Activated T-cell treated with anti-CD3 and anti-CD28 coated beads, Interleukin-2, amount 50 U/mL, for 1 hour (primary cell): Measurements from ENCODE around the gene SAFB.
A peak's percentile ranks its signal among the peaks of the same experiment; 100 is the strongest.
"Not testable (repeated sequence)": the region's sequence is repeated elsewhere in the genome, so short reads cannot be mapped to it uniquely, and the experiment has no call there.

Source experiments
- DNase-seq: peaks from one replicate; pipeline ENCODE4 v3.0.0-alpha.2; 2020

The SAFB gene

GRCh38 chr19:5687360-5688198 is 64.7 kb downstream of the SAFB start:
- no peak for DNase-seq

DNA sequence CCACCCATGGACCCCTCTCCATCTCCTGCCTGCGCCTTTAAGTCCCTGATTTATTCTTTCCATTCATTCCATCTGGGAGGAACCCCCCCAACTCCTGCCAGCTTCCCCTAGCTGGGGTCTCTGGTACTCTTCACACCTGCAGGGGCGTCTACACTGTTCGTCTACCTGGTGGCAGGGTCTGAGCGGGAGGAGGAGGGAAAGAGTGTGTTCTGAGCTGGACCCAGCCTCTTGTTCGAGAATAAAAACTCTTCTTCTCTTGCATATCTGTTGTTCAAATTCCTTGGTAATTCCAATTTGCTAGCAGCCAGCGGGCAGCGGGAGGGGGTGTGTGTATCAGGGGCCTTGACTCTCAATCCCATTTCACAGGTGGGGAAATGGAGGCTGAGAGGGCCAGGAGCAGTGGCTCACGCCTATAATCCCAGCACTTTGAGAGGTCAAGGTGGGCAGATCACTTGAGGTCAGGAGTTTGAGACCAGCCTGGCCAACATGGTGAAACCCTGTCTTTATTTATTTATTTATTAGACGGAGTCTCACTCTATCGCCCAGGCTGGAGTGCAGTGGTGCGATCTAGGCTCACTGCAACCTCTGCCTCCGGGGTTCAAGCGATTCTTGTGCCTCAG is 65.5 kb downstream of the SAFB start:
- DNase-seq, result not testable (repeated sequence)

- DNase-seq, result peak; percentile 100
Measured at GRCh38 chr19:5690125-5690954, 67.5 kb downstream of the SAFB start, which contains the start of gene RPL36. Gene RPL36, plus strand, starts transcription at chr19:5690295. Its CDS starts 213 bp downstream, at chr19:5690508.

- peak; percentile 57 for DNase-seq
Measured at GRCh38 chr19:5690955-5691821, 68.3 kb downstream of the SAFB start.

- no peak for DNase-seq
Measured at GRCh38 chr19:5691822-5692722, 69.2 kb downstream of the SAFB start.

- no peak for DNase-seq
Measured at GRCh38 chr19:5692723-5693194, 69.9 kb downstream of the SAFB start.

DNA sequence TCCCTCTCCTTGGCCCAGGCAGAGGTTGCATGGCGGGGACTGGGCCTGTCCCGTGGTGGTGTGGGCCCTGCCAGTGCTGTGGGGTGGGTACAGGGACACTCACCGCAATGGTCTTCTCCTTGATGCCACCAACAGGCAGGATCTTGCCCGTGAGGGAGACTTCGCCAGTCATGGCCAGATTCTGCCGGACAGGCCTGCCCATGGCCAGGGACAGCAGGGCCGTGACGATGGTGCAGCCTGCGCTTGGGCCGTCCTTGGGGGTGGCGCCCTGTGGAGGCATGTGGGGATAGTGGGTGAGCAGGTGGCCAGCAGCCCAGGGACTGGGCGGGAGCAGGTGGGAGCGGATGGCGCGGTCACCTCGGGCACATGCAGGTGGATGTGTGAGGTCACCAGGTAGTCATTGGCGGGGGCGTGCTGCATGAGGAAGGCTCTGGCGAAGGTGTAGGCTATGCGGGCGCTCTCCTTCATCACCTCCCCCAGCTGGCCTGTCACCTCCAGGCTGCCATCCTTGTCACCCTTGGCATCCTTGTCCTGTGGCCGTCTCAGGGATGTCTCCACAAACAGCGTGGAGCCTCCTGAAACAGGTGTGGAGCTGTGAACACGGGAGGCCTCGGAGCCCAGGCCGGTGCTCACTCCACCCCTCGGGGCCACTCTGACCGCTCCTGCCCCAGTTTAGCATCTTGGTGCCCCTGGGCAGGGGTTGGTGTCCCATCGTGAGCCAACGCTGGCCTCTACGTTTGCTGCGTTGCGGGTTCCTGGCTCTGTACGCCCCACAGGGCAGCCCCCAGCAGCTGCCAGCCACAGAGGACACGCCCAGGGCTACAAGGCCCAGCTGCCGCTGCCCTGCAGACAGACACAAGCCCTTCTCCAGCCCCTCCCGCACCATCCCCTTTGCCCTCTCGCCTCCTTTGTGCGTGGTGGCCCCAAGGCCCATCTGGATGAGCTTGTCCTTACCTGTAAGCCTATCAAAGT is 70.6 kb downstream of the SAFB start:
- DNase-seq, result no peak

GRCh38 chr19:5694167-5694955 is 71.5 kb downstream of the SAFB start:
- DNase-seq, result no peak

DNA sequence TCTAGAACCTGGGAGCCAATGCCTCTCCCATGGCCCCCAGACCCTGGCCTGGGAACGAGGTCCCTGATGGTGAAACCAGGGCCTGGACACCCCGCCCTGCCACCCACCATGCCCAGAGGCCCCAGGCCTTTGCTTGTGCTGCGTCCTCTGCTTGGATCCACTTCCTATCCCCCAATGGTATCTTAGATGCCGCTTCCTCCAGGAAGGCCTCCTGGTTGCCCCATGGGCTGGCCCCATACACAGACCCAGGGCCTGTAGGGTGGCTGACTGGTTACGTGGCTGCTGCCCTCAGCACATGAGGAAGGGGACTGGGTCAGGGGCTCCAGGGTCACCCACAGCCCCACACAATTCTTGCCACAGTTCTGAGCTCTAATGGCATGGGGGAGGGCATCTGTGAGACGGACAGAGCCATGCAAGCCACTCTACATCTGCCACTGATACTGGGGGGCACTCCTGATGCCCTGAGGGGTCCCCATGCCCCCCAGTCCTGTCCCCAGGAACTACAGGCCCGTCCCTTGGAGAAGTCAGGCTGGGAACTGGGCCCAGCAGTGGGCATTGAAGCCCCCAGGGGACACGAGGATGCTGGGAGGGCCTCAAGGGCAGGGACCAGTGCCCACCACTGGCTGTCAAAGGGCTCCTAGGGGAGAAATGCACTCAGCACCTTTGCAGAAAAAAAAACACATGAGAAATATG is 72.2 kb downstream of the SAFB start:
- DNase-seq, result no peak

DNA sequence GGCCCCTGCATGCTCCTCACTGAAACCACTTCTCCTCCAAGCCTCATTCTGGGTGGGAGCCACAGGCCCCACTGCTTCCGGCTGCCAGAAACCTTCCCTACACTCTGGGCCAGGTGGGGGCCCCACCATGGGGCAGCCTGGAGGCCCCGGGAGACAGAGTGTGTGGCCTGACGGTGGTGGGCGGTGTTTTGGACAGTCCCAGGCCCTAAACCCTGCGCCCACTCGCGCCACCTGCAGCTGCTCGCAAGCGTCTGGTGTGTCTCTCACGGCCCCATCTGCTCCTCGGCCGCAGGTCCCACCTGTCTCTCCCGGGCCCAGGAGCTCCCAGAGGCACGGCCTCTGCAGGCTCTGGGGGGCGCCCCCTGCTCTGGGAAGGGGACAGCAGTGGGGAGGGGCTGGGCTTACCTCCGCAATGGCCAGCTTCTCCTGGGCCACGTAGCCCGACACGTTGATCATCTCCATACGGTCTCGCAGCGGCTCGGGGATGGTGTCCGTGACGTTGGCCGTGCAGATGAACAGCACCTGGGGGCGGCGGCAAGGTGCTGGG is 72.8 kb downstream of the SAFB start:
- no peak for DNase-seq

GRCh38 chr19:5696196-5697021 is 73.5 kb downstream of the SAFB start:
- DNase-seq, result no peak

DNA sequence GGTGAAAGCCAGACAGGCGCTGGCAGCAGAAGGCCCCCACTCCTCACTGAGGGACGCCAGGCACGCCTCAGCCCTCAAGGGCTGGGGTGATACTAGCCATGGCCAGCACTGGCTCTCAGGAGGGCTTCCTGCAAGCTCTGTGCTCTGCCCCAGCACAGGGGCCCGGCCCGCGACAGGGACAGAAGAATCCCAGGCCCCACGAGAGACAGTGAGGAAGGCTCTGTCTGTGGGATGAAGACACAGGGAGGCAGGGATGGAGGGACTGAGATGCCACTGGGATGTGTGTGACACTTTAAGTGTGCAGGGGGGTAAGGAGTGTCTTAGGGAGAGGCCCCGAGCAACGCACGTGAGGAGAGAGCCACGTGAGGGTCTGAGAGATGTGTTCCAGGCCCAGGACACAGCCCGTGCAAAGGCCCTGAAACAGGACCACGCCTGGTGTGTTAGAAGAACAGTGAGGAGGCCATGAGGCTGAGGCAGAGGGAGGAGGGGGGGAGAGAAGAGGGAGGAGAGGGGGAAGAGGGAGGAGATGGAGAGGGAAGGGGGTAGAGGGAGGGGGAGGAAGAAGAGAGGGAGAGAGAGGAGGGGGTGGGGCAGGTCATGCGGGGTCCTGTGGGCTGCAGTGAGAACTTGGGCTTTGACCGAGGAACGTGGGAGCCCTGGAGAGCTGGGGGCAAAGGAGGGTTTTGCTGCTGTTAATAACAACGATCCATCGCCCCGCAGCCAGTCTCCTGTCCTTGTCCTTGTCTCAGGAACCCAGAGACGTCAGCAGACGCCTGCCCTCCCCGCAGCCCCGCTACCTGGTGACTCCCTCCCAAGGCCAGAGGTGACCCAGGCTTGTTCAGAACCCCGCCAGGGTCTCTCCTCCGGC is 74.4 kb downstream of the SAFB start:
- DNase-seq, result no peak

DNA sequence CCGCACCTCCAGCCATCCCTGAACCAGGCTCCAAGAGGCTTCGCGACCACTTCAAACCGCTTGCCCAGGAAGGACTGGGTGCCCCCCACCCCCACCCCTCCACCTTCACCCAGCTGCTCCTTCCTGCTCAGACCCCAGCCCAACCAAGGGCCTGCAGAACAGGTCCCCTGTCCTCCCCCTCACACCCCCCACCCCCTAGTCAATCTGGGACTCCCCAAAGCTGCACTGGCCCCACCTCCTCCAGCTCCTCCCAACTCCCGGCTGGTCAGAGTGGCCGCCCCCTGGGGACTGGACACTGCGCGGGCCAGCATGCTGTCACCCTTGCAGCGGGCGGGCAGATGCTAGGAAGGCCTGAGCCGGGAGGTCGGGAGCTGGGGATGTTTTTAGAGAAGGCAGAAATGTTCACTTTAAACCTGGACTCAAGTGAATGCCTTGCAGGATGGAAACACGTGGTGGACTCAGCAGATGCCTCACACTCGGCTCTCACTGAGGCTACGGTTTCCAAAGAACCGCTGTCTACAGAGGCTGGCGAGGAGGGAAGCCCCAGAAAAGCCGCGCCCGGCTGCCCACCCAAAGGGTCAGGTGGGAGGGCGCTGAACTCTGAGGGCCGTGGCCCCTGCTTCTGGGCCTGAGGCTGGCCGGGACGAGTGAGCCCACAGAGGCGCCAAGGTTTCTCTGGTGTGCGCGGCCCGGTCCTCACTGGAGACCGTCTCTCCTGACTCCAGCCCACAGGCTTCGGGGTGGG is 75.2 kb downstream of the SAFB start:
- DNase-seq, result no peak

GRCh38 chr19:5698635-5699422 is 75.9 kb downstream of the SAFB start:
- no peak for DNase-seq
